AG09319 (cell line): ENCODE data around the gene HYDIN.

Experiments used
- DNase-seq: peaks from one replicate; pipeline ENCODE4 v3.0.0-alpha.2; 2010; ENCODE audit warnings: low read depth; ENCODE audit errors: extremely low read depth
- CTCF ChIP-seq: IDR thresholded peaks from 2 replicates; pipeline ENCODE4 v1.5.1; 2011; ENCODE audit warnings: low read depth, mild to moderate bottlenecking, inconsistent platforms, low read length, moderate library complexity

The HYDIN gene

GRCh38 chr16:71247478-71247877 lies 17.0 kb upstream of the HYDIN start:
- no peak for TF ChIP-seq CTCF

GRCh38 chr16:71246309-71246708 lies 15.8 kb upstream of the HYDIN start:
- TF ChIP-seq CTCF, result no peak
- DNase-seq, result no peak

More at GRCh38 chr16:71247478-71247877, 17.0 kb upstream of the HYDIN start:
- DNase-seq, result no peak

GRCh38 chr16:71244521-71244920 lies 14.0 kb upstream of the HYDIN start:
- no peak for DNase-seq
- no peak for TF ChIP-seq CTCF

- TF ChIP-seq CTCF, result no peak
Observed at GRCh38 chr16:71242601-71243000, 12.1 kb upstream of the HYDIN start.

GRCh38 chr16:71242036-71242435 lies 11.5 kb upstream of the HYDIN start:
- DNase-seq, result no peak
- no peak for TF ChIP-seq CTCF

More at GRCh38 chr16:71242601-71243000, 12.1 kb upstream of the HYDIN start:
- DNase-seq, result no peak

- DNase-seq, result no peak
- TF ChIP-seq CTCF, result no peak
Observed at GRCh38 chr16:71229344-71229743, 1.2 kb downstream of the HYDIN start.

GRCh38 chr16:71226229-71227141 lies 4.0 kb downstream of the HYDIN start:
- DNase-seq, result no peak
- TF ChIP-seq CTCF, result no peak
